Endothelial cell of hepatic sinusoid (primary cell): ENCODE measurements around the gene IRAK2.

Experiments
- in situ Hi-C: cut with HindIII; loops from 2 replicates; pipeline ENCODE4 v1.10.0; 2017; ENCODE audit warnings: low sequenced_read_pairs

IRAK2 gene

DNA sequence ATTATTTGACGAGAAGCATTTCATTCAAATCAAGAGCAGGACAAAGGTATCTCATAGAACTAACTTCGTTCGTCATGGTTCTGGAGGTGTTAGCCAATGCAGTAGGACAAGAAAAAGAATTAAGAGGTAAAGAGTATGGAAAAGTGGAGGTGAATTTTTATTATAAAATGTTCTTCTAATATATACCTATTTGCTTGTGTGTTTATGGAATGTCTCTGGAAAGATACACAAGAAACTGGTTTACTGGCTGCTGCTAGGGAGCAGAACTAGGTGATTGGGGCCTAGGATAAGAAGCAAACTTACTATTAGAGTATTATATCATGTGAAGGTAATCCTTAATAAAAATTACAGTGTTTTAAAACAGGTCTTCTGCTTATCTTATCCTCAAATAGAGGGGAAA, 52.6 kb downstream of the IRAK2 start:
- in situ Hi-C loops = no loop called here

DNA sequence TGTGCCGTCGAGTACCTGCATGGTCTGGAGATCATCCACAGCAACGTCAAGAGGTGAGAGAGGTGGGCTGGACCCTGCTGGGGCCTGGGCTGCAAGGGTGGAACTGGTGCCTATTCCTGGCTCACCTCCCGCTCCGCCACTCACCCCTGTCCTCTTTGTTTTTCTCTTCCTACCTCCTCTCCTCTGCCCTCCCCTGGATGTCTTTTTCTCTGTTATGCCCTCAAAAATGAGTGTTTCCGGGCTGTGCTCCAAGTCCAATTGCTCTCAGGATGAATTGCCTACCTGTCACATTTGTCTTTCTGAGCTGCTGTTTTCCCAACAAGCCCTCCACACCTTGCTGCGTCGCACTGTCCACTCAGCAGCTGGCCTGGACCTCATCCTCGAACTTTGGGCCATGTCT, 55.0 kb downstream of the IRAK2 start:
- in situ Hi-C loops = no loop called here

DNA sequence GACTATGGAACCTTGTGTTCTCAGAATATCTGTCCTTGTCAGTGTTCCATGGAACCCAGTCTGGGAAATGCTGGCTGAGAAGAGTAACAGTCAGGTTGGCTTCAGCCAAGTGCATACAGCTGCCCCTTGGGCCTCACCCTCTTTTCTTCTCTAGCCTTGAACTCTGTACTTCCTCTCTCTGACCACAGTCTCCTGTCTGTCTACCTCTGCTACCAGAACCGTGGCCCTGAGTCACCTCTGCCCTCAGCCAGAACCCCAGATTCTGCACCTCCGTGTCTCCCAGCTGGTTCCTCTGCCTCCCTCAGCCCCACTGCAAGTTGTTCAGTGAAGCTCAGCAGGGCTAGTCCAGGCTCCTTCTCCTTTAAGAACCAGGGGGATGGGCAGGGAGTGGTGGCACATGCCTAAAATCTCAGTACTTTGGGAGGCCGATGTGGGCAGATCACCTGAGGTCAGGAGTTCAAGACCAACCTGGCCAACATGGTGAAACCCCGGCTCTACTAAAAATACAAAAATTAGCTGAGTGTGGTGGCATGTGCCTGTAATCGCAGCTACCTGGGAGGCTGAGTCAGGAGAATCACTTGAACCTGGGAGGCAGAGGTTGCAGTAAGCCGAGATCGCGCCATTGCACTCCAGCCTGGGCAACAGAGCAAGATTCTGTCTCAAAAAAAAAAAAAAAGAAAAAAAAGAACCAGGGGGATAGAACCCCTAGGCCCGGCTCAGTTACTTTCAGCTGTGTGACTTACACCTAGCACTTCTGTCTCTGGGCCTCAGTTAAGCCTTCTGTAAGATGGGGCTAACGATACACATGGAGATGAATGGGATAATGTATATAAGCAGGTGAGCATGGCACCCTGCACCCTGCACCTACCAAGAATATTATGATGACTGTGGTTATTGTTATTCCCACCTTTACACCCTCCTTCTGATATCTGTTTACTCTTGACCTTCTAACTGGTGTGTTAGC, 59.2 kb downstream of the IRAK2 start:
- in situ Hi-C loops = no loop called here

DNA sequence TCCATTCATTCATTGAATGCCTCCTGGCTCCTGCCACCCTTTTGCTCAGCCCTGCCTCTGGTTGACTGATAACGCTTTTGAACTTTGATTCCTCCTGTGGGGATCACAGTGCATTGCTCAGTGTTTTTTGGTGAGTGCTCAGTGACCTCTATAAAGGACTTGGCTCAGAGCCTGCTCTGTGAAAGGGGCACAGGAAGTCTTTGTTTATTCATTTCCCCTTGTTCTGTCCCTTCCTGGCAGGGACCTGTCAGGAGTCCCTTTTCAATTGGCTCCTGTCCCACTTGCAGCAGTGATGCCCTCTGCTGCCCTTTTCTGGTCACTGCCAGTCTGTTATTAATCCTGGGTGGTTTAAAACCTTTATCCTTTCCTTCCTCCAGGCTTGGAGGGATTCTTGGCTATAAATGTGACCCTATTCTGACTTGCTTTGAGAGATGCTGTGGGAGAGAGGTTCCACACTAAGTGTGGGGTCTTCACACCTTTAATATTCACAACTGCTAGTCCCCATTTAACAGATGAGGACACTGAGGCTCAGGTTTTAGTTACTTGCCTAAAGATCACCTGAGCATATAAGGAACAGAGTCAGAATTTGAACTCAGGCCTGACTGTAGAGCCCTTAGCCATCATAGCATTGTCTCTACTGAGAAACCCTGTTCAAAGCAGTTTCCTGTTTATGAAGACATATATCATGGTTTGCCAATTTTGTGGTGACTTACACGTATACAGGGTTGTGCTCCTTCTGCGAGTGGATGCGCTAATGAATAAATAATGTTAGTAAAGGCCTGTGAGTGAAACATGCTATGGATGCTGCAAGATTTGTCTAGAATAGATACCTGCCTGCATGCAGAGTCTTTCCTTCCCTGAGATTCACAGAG, 60.3 kb downstream of the IRAK2 start:
- in situ Hi-C loops = no loop called here

DNA sequence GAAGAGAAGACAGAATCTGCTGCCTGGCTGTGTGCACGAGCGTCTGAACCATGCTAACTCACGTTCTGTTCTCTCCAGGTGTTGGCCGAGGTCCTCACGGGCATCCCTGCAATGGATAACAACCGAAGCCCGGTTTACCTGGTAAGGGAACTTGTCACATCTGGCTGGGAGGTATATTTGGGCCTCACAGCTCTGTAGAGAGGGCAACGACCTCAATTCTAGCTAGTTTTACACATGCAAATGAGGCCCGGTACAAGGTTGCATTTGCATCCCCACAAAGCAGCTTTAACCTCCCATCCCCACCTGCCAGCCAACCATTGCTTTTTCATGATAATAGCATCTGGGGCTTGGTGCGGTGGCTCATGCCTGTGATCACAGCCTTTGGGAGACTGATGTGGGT, 61.6 kb downstream of the IRAK2 start:
- in situ Hi-C loops = no loop called here

DNA sequence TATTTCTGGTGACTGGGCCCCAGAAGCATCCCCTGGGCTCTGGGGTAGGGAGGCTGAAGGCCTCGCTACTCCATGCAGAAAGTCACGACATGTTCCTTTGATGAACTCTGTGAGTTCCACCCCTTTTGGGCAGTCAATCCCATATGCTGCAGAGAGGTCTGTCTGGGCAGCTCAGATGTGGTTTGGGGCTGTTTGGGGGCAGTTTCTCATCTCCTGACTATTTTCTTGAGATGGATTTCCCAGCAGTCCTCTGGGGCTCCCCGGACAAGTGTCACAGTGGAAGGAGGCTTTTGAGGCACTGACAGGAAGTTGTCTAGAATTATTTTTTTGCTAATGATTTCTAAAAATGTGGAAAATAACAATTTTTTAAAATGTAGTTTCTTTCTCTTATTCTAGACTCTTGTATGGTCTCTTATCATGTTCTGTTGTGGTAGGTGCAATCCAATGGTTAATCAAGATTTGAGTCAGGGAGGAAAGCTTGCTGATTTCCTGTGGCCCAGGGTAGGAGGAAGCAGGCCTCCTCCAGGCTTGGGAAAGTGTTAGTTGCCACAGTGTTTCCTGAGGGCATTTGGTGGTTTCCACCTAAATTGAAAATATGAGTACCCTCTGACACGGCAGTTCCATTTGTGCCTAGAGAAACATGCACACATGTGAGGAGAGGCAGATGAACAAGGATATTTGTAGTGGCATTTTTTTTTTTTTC, 63.7 kb downstream of the IRAK2 start:
- in situ Hi-C loops = no loop called here

DNA sequence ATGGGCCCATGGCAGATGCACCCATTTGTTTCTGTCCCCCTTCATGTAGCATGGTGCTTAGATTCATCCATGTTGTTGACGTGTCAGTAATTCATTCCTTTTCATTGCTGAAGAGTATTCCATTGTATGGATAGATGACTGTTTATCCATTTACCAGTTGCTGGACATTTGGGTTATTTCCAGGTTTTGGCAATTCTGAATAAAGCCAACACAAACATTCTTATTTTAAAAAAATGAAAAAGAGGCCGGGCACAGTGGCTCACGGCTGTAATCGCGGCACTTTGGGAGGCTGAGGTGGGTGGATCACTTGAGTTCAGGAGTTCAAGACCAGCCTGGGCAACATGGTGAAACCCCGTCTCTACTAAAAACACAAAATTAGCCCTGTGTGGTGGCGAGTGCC, 64.9 kb downstream of the IRAK2 start:
- in situ Hi-C loops = no loop called here

DNA sequence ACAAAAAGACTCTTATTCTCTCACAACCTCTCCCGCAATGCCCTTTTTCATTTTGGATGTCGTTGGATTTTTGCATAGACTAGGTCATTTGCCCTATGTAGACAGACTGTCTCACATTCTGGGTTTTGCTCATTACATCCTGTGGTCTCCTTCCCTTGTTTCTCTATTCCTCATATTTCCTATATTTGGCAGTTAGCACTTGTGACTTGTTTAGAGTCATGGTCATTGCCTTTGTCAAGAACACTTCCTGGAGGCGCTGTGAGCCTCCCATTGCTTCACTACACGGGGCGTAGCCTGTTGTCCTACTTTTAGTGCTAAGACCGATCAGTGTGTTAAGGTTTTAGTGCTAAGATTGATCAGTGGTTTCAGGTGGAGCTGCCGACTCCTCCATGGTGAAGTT, 67.4 kb downstream of the IRAK2 start:
- in situ Hi-C loops = no loop called here

DNA sequence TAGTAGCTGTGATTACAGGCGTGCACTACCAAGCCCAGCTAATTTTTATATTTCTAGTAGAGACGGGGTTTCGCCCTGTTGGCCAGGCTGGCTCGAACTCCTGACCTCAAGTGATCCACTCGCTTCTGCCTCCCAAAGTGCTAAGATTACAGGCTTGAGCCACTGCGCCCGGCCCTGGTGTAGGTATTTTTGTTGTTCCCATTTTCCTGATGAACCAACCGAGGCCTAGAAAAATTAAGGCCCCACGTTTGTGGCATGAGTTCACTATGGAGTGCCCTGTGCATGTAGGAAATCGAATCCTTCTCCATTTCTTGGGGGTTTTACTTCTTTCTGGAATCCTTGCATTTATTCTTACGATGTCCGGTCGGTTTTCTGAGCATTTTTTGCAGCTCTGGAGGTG, 69.3 kb downstream of the IRAK2 start:
- in situ Hi-C loops = no loop called here

DNA sequence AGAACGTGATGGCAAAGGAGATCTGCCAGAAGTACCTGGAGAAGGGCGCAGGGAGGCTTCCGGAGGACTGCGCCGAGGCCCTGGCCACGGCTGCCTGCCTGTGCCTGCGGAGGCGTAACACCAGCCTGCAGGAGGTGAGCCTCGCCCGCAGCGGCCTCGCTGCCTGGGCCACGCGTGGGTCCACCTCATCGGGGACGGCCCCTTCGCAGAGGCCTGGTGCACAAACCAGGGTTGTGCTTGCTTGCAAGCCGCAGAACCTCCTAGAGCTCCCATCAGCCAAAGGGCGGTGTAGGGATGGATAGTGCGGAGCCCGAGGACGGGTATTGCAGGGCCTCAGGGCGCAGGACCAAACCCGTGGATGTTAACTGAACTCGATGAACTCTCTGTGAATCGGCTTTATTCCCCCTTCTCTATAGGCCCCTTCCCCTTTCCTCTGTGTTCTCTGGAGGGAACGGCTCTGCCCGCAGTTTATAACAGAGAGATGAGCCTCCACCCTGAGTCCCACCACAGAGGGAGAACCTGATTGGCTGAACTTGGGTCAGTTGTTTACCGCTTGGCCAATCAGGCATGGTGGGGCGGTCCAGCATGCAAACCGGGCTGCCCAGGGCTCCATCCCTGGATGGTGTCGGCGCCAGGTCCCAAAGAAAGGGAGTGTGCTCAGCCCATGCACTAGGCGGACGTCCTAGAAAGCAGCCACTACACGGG, 70.0 kb downstream of the IRAK2 start:
- in situ Hi-C loops = no loop called here

DNA sequence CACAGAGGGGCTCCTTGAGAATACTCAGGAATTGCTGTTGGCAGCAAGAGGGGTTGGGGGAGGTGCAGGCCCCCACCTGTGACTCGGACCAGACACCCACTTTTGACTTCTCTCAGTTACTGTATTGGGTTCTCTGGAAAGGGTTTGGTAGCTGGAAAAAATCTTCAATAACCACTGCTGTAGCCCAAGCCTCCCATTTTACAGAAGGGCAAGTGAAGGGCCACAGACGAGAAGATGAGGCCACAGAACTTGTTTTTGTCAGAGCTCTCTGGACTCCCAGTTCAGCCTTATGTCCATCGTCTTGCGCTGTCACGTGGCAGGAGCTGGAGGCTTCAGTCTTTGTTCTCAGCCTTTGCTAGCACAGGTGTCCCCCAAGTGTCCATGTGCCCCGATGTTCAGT, 70.8 kb downstream of the IRAK2 start:
- in situ Hi-C loops = no loop called here

DNA sequence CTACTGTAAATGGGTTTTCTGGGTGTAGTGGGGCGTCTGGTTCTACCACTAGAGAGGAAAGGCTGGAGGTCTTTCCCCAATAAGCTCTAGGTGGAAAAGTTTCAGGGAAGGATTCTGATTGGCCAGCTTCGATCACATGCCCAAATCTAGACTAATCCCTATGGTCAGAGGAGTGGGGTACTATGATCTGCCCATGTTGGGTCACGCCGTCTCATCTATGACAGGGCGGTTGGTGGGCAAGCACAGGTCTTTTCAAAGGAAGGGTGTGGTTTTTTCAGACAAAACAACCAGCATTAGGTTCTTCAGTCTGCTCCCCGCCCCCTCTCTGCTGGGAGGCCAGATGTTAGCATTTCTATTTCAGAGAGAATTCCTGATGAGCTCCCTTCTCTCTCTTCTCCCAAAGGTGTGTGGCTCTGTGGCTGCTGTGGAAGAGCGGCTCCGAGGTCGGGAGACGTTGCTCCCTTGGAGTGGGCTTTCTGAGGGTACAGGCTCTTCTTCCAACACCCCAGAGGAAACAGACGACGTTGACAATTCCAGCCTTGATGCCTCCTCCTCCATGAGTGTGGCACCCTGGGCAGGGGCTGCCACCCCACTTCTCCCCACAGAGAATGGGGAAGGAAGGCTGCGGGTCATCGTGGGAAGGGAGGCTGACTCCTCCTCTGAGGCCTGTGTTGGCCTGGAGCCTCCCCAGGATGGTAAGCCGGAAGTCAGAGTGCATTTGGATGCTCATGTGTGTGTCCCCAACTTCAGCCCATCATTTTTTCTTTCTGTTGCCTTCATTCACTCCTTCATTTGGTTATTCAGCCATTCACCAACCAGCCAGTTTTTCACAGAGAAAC, 73.8 kb downstream of the IRAK2 start:
- in situ Hi-C loops = no loop called here

DNA sequence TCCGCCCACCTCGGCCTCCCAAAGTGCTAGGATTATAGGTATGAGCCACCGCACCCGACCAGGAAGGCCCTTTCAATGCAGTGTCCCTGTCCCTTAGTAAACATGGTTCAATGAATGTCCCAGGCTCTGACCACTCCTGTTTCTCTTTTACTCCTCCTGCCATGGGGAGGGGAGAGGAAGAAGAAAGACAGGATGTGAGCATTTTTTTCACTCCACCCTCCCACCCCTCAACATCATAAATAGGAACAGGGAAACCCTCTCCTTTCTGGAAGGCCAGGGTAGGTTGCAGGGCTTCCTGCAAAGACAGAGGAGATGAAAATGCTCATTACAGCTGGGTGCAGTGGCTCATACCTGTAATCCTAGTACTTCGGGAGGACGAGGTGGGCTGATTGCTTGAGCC, 76.1 kb downstream of the IRAK2 start:
- in situ Hi-C loops = loop anchor here (10.0 kb wide), 1 partner anchor 76 kb away; the partner anchor contains the start of gene IRAK2

DNA sequence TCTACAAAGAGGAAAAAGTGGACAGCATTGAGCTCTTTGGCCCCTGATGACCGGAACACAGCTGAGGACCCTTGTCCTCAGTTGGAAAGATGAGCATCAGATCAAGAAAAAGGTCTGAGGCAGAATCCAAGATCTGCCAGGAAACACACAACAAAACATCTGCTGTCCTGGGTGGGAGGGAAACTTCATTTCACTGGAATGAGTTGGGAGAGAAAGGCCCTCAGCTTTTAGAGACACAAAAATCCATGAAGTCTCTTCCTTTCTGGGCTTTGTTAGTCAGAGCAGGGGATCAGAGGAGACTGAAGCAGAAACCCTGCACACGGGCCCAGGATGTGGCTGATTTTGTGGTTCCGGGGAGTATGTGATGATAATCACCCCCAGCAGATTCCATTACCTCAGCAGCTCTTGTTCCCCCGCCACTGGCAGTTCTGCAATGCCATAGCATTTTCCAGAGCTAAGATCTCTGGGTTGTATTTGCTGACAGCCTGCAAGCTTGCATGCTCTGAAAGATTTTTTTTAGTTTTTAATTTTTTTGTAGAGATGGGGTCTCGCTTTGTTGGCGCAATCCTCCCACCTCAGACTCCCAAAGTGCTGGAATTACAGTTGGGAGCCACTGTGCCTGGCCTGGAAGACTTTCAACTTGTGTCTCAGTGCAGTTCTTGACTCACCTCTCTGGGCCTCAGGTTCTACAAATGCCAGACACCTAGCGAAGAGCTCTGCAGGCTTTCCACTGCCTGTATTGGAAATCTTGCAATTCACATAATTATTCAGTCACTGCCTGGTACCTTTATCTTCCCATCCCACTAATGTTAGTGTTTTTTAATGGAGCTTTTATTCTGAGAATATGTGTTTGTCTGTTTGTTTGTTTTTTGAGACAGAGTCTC, 77.7 kb downstream of the IRAK2 start:
- in situ Hi-C loops = loop anchor here (10.0 kb wide), 1 partner anchor 78 kb away; the partner anchor contains the start of gene IRAK2

DNA sequence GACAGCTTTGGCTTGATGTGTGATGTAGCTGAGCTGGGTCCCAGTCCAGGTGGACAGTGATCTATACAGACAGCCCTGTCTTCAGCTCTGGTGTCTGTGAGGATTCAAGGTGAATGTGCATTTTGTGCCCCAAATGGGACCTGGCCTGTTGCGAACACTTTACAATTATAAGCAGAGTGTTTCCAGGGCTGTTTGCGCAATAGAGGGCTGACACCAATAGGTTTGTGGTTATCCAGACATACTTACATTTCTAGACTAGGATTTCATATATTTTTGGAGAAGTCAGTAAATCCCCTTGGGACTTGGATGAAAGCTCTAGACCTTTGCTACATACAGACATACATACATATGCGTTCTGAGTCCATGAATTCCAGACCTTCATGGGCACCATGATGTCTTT, 79.3 kb downstream of the IRAK2 start:
- in situ Hi-C loops = loop anchor here (10.0 kb wide), 1 partner anchor 79 kb away; the partner anchor contains the start of gene IRAK2

DNA sequence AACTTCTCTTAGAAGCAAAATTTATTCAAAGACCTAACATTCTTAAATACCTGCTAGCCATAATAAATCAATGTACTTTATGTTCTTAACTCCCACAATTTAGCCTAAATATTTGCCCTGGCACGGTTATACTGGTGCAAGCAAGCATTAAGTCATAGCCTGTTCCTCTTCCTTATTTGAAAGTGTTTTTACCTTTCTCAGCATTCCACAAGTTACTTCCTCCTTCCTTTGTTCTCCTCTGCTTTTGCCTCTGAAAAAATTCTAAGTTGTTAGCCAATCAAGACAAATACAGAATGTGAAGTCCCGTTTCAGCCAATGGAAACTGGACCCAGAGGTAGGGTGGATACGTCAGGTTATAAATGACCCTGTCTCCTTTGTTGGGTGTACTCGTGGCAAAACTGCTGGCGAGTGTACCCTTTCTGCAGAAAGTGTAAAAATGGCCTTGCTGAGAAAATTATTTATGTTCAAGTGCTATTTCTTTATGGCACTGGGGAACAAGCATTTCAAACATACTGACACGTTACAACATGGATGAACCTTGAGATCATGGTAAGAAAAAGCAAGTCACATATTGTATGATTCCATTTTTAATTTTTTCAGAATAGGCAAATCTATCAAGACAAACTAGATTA, 80.5 kb downstream of the IRAK2 start:
- in situ Hi-C loops = loop anchor here (5.0 to 10.0 kb wide), 2 partner anchors 43 to 80 kb away; partner anchors contain the start of gene IRAK2

DNA sequence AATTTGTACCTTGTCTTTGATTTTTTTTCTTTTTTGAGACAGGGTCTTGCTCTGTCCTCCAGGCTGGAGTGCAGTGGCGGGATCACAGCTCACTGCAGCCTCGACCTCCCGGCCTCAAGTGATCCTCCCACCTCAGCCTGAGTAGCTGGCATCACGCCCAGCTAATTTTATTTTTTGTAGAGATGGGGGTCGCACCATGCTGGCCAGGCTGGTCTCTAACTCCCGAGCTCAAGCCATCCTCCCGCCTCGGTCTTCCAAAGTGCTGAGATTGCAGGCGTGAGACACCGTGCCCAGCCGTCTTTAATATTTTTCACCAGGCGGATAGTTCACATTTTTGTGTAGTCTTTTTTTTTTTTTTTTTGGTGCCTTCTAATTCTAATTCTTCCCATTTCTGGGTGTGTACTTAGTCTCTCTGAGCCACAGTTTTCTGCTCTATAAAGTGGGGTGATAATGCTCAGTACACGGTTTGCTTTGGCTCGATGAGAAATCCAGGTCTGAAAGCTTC, 83.0 kb downstream of the IRAK2 start:
- in situ Hi-C loops = loop anchor here (5.0 to 10.0 kb wide), 2 partner anchors 45 to 83 kb away; partner anchors contain the start of gene IRAK2
